Neural cell (in vitro differentiated cells): ENCODE data around the gene EPS8. TPM values are rescaled to one million over a fixed set of nuclear protein-coding genes. Genes with fewer than 3 reads are reported as not detected.

ENCODE experiments used
- H2AFZ ChIP-seq: fragments of 200-600, 300-800 bp; sonication (generic), shearing (Covaris generic); 2 replicates; pipeline ENCODE4 v1.6.0; 2014; ENCODE audit warnings: low read depth, mild to moderate bottlenecking, antibody characterized with exemption, low read length, moderate library complexity
- H3F3A ChIP-seq: fragments of 200-600 bp; shearing (Covaris generic); 2 replicates; pipeline ENCODE4 v1.6.1; 2016; ENCODE audit warnings: mild to moderate bottlenecking, moderate library complexity, mixed read lengths, antibody characterized with exemption, low read length; ENCODE audit not compliant: insufficient read depth, poor library complexity, severe bottlenecking
- H3K27ac ChIP-seq: fragments of 200-600, 300-800 bp; sonication (generic), shearing (Covaris generic); 2 replicates; pipeline ENCODE4 v1.5.1; 2014; ENCODE audit warnings: mild to moderate bottlenecking, low read length, moderate library complexity
- H3K27me3 ChIP-seq: fragments of 300-800, 200-600 bp; sonication (generic), shearing (Covaris generic); 2 replicates; pipeline ENCODE4 v1.6.0; 2014; ENCODE audit warnings: mild to moderate bottlenecking, low read depth, low read length, moderate library complexity; ENCODE audit not compliant: insufficient read depth
- H3K36me3 ChIP-seq: fragments of 300-800, 200-600 bp; sonication (generic), shearing (Covaris generic); 2 replicates; pipeline ENCODE4 v1.5.1; 2014; ENCODE audit warnings: mild to moderate bottlenecking, antibody characterized with exemption, low read length, moderate library complexity; ENCODE audit not compliant: insufficient read depth
- H3K4me2 ChIP-seq: fragments of 300-800, 200-600 bp; sonication (generic), shearing (Covaris generic); 2 replicates; pipeline ENCODE4 v1.6.0; 2014; ENCODE audit warnings: mild to moderate bottlenecking, low read length
- H3K4me3 ChIP-seq: fragments of 300-800, 200-600 bp; sonication (generic), shearing (Covaris generic); 2 replicates; pipeline ENCODE4 v1.5.1; 2014; ENCODE audit warnings: mild to moderate bottlenecking, low read length, moderate library complexity
- H3K79me2 ChIP-seq: fragments of 200-600 bp; shearing (Covaris generic); replicated peaks from 2 replicates; pipeline ENCODE4 v1.6.0; 2014; ENCODE audit warnings: mild to moderate bottlenecking, low read length, moderate library complexity; ENCODE audit not compliant: insufficient read depth
- H3K9ac ChIP-seq: fragments of 300-800, 200-600 bp; sonication (generic), shearing (Covaris generic); 2 replicates; pipeline ENCODE4 v1.6.1; 2016; ENCODE audit warnings: mild to moderate bottlenecking, low read length, mixed read lengths
- H3K9me2 ChIP-seq: fragments of 200-600 bp; shearing (Covaris generic); 2 replicates; pipeline ENCODE4 v1.6.1; 2016; ENCODE audit warnings: mild to moderate bottlenecking, low read length, mixed read lengths; ENCODE audit not compliant: insufficient read depth
- H3K9me3 ChIP-seq: fragments of 200-600, 300-800 bp; sonication (generic), shearing (Covaris generic); 2 replicates; pipeline ENCODE4 v1.6.1; 2016; ENCODE audit warnings: mild to moderate bottlenecking, mixed run types, low read length, moderate library complexity, mixed read lengths
- H4K20me1 ChIP-seq: fragments of 200-600 bp; shearing (Covaris generic); 2 replicates; pipeline ENCODE4 v1.6.1; 2016; ENCODE audit warnings: mild to moderate bottlenecking, mixed run types; ENCODE audit not compliant: insufficient read depth
- EZH2 ChIP-seq: fragments of 200-600, 300-800 bp; shearing (Covaris generic), sonication (generic); IDR thresholded peaks from 2 replicates; pipeline ENCODE4 v1.6.1; 2014; ENCODE audit warnings: antibody characterized with exemption, low read length, borderline replicate concordance, mild to moderate bottlenecking; ENCODE audit not compliant: insufficient read depth, poor library complexity, severe bottlenecking
- MXI1 ChIP-seq: fragments of 450-650 bp; conservative IDR thresholded peaks from 2 replicates; pipeline ENCODE4 v1.6.1; 2014; ENCODE audit warnings: antibody characterized with exemption, mild to moderate bottlenecking; ENCODE audit not compliant: poor library complexity, severe bottlenecking
- POLR2AphosphoS5 ChIP-seq: IDR thresholded peaks from 2 replicates; pipeline ENCODE4 v1.6.1; 2012
- RAD21 ChIP-seq: fragments of 450-650 bp; conservative IDR thresholded peaks from 2 replicates; pipeline ENCODE4 v1.6.1; 2014; ENCODE audit warnings: antibody characterized with exemption, mild to moderate bottlenecking, moderate library complexity
- SMC3 ChIP-seq: fragments of 450-650 bp; conservative IDR thresholded peaks from 2 replicates; pipeline ENCODE4 v1.6.1; 2014; ENCODE audit warnings: antibody characterized with exemption, mild to moderate bottlenecking, moderate library complexity; ENCODE audit not compliant: poor library complexity
- TAF1 ChIP-seq: IDR thresholded peaks from 2 replicates; pipeline ENCODE4 v1.6.1; 2012; ENCODE audit warnings: low read depth
- polyA plus RNA-seq: library from polyadenylated mRNA; depleted of rRNA; stranded (reverse); fragments of >200 nt; gene quantifications from 2 replicates; pipeline ENCODE4 v1.2.3, GENCODE V29; 2014
- TF ChIP-seq, protein P1 (sequence below): fragments of 450-650 bp; IDR thresholded peaks from 2 replicates; pipeline ENCODE4 v1.5.1; 2014; ENCODE audit warnings: antibody characterized with exemption, mild to moderate bottlenecking, moderate library complexity; ENCODE audit not compliant: poor library complexity, severe bottlenecking
- TF ChIP-seq, protein P2 (sequence below): IDR thresholded peaks from 2 replicates; pipeline ENCODE4 v1.6.1; 2012; ENCODE audit warnings: borderline replicate concordance

The EPS8 gene
- polyA plus RNA-seq, 1 donor from 2014 or later: 12.2 TPM

DNA sequence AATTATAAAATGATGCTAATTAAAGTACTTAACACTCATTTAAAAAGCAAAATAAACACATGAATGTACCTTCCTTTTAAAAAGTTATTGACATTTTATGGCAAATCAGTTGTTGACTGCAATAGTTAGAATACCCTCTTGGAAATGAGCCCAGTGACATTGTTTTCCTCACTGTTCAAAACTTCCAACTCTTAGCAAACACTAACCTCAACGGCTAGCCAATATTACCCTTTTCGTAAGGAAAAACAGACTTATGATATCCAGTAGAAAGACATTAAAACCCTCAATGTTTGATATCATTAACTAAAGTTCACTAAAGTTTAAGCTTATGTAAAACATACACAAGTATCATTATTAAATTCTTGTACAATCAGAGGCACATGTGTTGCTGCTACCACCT, 83.6 kb downstream of the EPS8 start:
- H3K36me3 ChIP-seq: no peaks in the 10 kb centered on the region
- no peak overlapping the region for H3K9ac ChIP-seq
- no peak overlapping the region for H2AFZ ChIP-seq
- H3K4me2 ChIP-seq: no peak overlapping the region
- no peaks in the 10 kb centered on the region for H4K20me1 ChIP-seq
- no peaks in the 10 kb centered on the region for H3F3A ChIP-seq
- H3K27me3 ChIP-seq: no peaks in the 10 kb centered on the region
- H3K79me2 ChIP-seq: no peaks in the 10 kb centered on the region
- TF ChIP-seq, protein P1, sequence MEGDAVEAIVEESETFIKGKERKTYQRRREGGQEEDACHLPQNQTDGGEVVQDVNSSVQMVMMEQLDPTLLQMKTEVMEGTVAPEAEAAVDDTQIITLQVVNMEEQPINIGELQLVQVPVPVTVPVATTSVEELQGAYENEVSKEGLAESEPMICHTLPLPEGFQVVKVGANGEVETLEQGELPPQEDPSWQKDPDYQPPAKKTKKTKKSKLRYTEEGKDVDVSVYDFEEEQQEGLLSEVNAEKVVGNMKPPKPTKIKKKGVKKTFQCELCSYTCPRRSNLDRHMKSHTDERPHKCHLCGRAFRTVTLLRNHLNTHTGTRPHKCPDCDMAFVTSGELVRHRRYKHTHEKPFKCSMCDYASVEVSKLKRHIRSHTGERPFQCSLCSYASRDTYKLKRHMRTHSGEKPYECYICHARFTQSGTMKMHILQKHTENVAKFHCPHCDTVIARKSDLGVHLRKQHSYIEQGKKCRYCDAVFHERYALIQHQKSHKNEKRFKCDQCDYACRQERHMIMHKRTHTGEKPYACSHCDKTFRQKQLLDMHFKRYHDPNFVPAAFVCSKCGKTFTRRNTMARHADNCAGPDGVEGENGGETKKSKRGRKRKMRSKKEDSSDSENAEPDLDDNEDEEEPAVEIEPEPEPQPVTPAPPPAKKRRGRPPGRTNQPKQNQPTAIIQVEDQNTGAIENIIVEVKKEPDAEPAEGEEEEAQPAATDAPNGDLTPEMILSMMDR: no peak
- TF ChIP-seq RAD21 (no peak), POLR2AphosphoS5 (no peak), SMC3 (no peak), EZH2 (no peak), TAF1 (no peak), MXI1 (no peak)
- TF ChIP-seq, protein P2, sequence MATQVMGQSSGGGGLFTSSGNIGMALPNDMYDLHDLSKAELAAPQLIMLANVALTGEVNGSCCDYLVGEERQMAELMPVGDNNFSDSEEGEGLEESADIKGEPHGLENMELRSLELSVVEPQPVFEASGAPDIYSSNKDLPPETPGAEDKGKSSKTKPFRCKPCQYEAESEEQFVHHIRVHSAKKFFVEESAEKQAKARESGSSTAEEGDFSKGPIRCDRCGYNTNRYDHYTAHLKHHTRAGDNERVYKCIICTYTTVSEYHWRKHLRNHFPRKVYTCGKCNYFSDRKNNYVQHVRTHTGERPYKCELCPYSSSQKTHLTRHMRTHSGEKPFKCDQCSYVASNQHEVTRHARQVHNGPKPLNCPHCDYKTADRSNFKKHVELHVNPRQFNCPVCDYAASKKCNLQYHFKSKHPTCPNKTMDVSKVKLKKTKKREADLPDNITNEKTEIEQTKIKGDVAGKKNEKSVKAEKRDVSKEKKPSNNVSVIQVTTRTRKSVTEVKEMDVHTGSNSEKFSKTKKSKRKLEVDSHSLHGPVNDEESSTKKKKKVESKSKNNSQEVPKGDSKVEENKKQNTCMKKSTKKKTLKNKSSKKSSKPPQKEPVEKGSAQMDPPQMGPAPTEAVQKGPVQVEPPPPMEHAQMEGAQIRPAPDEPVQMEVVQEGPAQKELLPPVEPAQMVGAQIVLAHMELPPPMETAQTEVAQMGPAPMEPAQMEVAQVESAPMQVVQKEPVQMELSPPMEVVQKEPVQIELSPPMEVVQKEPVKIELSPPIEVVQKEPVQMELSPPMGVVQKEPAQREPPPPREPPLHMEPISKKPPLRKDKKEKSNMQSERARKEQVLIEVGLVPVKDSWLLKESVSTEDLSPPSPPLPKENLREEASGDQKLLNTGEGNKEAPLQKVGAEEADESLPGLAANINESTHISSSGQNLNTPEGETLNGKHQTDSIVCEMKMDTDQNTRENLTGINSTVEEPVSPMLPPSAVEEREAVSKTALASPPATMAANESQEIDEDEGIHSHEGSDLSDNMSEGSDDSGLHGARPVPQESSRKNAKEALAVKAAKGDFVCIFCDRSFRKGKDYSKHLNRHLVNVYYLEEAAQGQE: no peak
- no peak overlapping the region for H3K27ac ChIP-seq
- no peak overlapping the region for H3K4me3 ChIP-seq
- H3K9me2 ChIP-seq: no peaks in the 10 kb centered on the region
- H3K9me3 ChIP-seq: no peaks in the 10 kb centered on the region

DNA sequence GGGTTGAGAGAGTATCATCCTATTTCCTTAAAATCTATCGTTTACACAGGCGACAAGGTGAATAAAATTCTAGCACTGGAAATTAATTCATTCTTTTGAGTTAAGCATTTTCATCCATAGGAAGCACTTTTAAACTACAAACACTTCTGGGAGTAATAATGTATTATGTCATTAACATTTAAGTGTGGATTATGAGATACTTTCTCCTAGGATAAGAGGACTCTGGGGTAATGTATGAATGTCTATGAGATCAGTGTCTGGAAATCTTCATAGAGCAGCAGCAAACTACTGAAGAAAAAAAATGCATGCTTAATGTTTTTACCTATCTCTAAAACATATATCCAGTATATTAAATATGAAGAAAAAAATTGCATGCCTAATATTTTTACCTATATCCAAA, 86.9 kb downstream of the EPS8 start:
- Histone ChIP-seq H2AFZ (no peak overlapping the region), H3K27me3 (no peaks in the 10 kb centered on the region), H3K79me2 (no peaks in the 10 kb centered on the region), H3K9me3 (no peaks in the 10 kb centered on the region), H3K9ac (no peak overlapping the region), H3K27ac (no peak overlapping the region), H3F3A (no peaks in the 10 kb centered on the region), H4K20me1 (no peaks in the 10 kb centered on the region), H3K9me2 (no peaks in the 10 kb centered on the region), H3K36me3 (no peaks in the 10 kb centered on the region), H3K4me3 (no peak overlapping the region), H3K4me2 (no peak overlapping the region)
- TF ChIP-seq MXI1 (no peak), SMC3 (no peak)
- TF ChIP-seq, protein P1: no peak
- TF ChIP-seq, protein P2: no peak
